ENCODE measurements around the gene C1orf141.

Gene C1orf141

DNA sequence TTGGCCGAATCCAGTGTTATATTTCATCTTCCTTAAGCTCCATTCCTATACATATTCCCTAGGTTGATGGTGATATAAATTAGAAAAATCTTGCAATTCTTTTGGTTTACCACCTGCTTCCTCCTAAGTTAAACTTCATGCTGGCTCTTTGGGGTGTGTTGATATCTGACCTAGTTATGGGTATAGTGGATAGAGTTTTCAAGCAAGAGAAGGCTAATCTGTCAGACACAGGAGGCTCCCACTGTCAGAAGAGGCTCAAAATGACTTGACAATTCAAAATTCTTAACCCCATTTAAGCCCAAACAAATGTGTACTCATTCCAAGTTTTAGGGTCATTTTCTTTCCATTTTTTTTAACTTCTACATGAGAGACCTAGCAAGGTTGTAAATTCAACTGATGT, 72.4 kb downstream of the C1orf141 start:
- no peaks in the 10 kb centered on the region for H3K4me1 ChIP-seq (ENCODE audit: low read length)
- H3K4me3 ChIP-seq (ENCODE audit: low read length) = no peak overlapping the region
- H4K20me1 ChIP-seq (ENCODE audit: insufficient read depth, low read length) = no peaks in the 10 kb centered on the region
- H3K4me2 ChIP-seq (ENCODE audit: low read depth, low read length) = no peak overlapping the region
- H3F3A ChIP-seq (ENCODE audit: insufficient read depth, low read length) = no peaks in the 10 kb centered on the region
- H3K9me3 ChIP-seq (replicated peaks; ENCODE audit: insufficient read depth, low read length) = no peaks in the 10 kb centered on the region
- no peak overlapping the region for H3K9ac ChIP-seq (ENCODE audit: low read length)
- no peaks in the 10 kb centered on the region for H3K79me2 ChIP-seq (ENCODE audit: low read length)
- no peak overlapping the region for H2AFZ ChIP-seq (ENCODE audit: low read length)
- no peaks in the 10 kb centered on the region for H3K9me2 ChIP-seq (replicated peaks; ENCODE audit: insufficient read depth, low read length)
- no peak for DNase-seq
- H3K27me3 ChIP-seq (replicated peaks; ENCODE audit: insufficient read depth, low read length) = no peaks in the 10 kb centered on the region
- no peaks in the 10 kb centered on the region for H3K36me3 ChIP-seq (replicated peaks; ENCODE audit: insufficient read depth, low read length)
- TF ChIP-seq EZH2 (optimal IDR thresholded peaks at IDR 0.05; ENCODE audit: low read depth, low read length) (no peak), CTCF (IDR thresholded peaks at IDR 0.05; ENCODE audit: low read length) (no peak), EZH2phosphoT487 (IDR thresholded peaks at IDR 0.05; ENCODE audit: low read length) (no peak)
- H3K27ac ChIP-seq (ENCODE audit: low read length) = no peak overlapping the region

DNA sequence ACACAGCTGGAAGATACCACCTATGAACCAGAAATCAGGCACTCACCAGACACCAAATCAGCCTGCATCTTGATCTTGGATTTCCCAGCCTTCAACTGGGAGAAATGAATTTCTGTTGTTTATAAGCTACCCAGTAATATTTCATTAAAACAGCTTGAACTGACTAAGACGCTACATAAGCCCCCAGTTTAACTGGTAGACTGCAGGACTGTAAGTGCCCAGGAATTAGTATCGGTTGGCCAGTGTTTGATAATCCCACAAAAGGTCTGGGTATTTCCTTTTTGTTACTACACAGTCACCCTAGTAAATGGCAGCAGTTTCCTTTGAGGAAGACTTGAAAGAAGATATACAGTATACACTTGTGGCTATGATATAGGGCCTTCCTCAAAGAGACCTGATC, 73.5 kb downstream of the C1orf141 start:
- Histone ChIP-seq H3K27ac (ENCODE audit: low read length) (no peak overlapping the region), H3K36me3 (replicated peaks; ENCODE audit: insufficient read depth, low read length) (no peaks in the 10 kb centered on the region), H3K79me2 (ENCODE audit: low read length) (no peaks in the 10 kb centered on the region), H3K9me2 (replicated peaks; ENCODE audit: insufficient read depth, low read length) (no peaks in the 10 kb centered on the region), H3F3A (ENCODE audit: insufficient read depth, low read length) (no peaks in the 10 kb centered on the region), H3K9me3 (replicated peaks; ENCODE audit: insufficient read depth, low read length) (no peaks in the 10 kb centered on the region), H3K4me1 (ENCODE audit: low read length) (no peaks in the 10 kb centered on the region), H3K4me2 (ENCODE audit: low read depth, low read length) (no peak overlapping the region), H3K4me3 (ENCODE audit: low read length) (no peak overlapping the region), H2AFZ (ENCODE audit: low read length) (no peak overlapping the region), H3K27me3 (replicated peaks; ENCODE audit: insufficient read depth, low read length) (no peaks in the 10 kb centered on the region), H3K9ac (ENCODE audit: low read length) (no peak overlapping the region), H4K20me1 (ENCODE audit: insufficient read depth, low read length) (no peaks in the 10 kb centered on the region)
- no peak for DNase-seq
- no peak for TF ChIP-seq EZH2phosphoT487 (IDR thresholded peaks at IDR 0.05; ENCODE audit: low read length)
- TF ChIP-seq CTCF (IDR thresholded peaks at IDR 0.05; ENCODE audit: low read length) = no peak
- TF ChIP-seq EZH2 (optimal IDR thresholded peaks at IDR 0.05; ENCODE audit: low read depth, low read length) = no peak

DNA sequence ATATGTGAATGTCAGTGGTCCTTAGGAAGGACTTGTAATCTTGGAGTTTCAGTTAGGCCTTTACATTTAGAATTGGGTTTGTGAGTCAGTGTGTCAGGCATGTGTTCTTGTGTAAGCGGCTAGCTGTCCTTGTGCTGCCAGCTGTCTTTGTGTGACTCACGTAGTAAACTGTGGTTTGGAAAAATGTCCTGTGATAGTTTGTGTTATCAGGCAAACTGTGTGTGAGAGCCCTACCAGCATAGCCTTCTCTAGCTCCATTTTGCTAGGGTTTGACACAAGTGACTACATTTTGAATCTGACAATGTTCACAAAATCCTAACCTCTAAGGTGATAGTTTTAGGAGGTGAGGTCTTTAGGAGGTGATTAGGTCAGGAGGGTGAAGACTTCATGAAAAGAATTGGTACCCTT, 74.0 kb downstream of the C1orf141 start:
- no peak overlapping the region for H3K9ac ChIP-seq (ENCODE audit: low read length)
- H3K4me2 ChIP-seq (ENCODE audit: low read depth, low read length) = no peak overlapping the region
- H3K36me3 ChIP-seq (replicated peaks; ENCODE audit: insufficient read depth, low read length) = no peaks in the 10 kb centered on the region
- no peaks in the 10 kb centered on the region for H3K79me2 ChIP-seq (ENCODE audit: low read length)
- H3K4me1 ChIP-seq (ENCODE audit: low read length) = no peaks in the 10 kb centered on the region
- no peak for DNase-seq
- no peak overlapping the region for H3K27ac ChIP-seq (ENCODE audit: low read length)
- H3F3A ChIP-seq (ENCODE audit: insufficient read depth, low read length) = no peaks in the 10 kb centered on the region
- H3K9me3 ChIP-seq (replicated peaks; ENCODE audit: insufficient read depth, low read length) = no peaks in the 10 kb centered on the region
- H3K27me3 ChIP-seq (replicated peaks; ENCODE audit: insufficient read depth, low read length) = no peaks in the 10 kb centered on the region
- no peaks in the 10 kb centered on the region for H4K20me1 ChIP-seq (ENCODE audit: insufficient read depth, low read length)
- TF ChIP-seq EZH2 (optimal IDR thresholded peaks at IDR 0.05; ENCODE audit: low read depth, low read length) (no peak), CTCF (IDR thresholded peaks at IDR 0.05; ENCODE audit: low read length) (no peak), EZH2phosphoT487 (IDR thresholded peaks at IDR 0.05; ENCODE audit: low read length) (no peak)
- no peak overlapping the region for H2AFZ ChIP-seq (ENCODE audit: low read length)
- H3K4me3 ChIP-seq (ENCODE audit: low read length) = no peak overlapping the region
- no peaks in the 10 kb centered on the region for H3K9me2 ChIP-seq (replicated peaks; ENCODE audit: insufficient read depth, low read length)
